Hepatocyte (in vitro differentiated cells): Measurements from ENCODE around the gene UGGT1. TPM values are rescaled to one million over a fixed set of nuclear protein-coding genes. Genes with fewer than 3 reads are reported as not detected.

Experiments
- DNase-seq: peaks from one replicate; pipeline ENCODE4 v3.0.0-alpha.2; 2016; ENCODE audit warnings: low spot score
- H2AFZ ChIP-seq: fragments of 200-600 bp; sonication (generic); 2 replicates; pipeline ENCODE4 v1.6.0; 2016; ENCODE audit warnings: antibody characterized with exemption, mild to moderate bottlenecking
- H3K27ac ChIP-seq: fragments of 200-600 bp; sonication (generic); 2 replicates; pipeline ENCODE4 v1.5.1; 2016; ENCODE audit warnings: mild to moderate bottlenecking
- H3K27me3 ChIP-seq: fragments of 200-600 bp; sonication (generic); 2 replicates; pipeline ENCODE4 v1.6.1; 2016
- H3K36me3 ChIP-seq: fragments of 200-600 bp; sonication (generic); replicated peaks from 2 replicates; pipeline ENCODE4 v1.5.1; 2016; ENCODE audit warnings: low read depth; ENCODE audit not compliant: insufficient read depth
- H3K4me1 ChIP-seq: fragments of 200-600 bp; sonication (generic); 2 replicates; pipeline ENCODE4 v1.5.1; 2016; ENCODE audit warnings: mild to moderate bottlenecking, moderate library complexity; ENCODE audit not compliant: insufficient read depth
- H3K4me2 ChIP-seq: fragments of 200-600 bp; sonication (generic); 2 replicates; pipeline ENCODE4 v1.6.0; 2016
- H3K4me3 ChIP-seq: fragments of 200-600 bp; sonication (generic); 2 replicates; pipeline ENCODE4 v1.5.1; 2016; ENCODE audit warnings: mild to moderate bottlenecking
- H3K79me2 ChIP-seq: fragments of 200-600 bp; sonication (generic); 2 replicates; pipeline ENCODE4 v1.6.0; 2017; ENCODE audit warnings: mild to moderate bottlenecking
- H3K9me2 ChIP-seq: fragments of 200-600 bp; sonication (generic); replicated peaks from 2 replicates; pipeline ENCODE4 v1.6.0; 2017; ENCODE audit warnings: mild to moderate bottlenecking; ENCODE audit not compliant: insufficient read depth
- H3K9me3 ChIP-seq: fragments of 200-600 bp; sonication (generic); 2 replicates; pipeline ENCODE4 v1.5.1; 2016; ENCODE audit warnings: low read depth, mild to moderate bottlenecking
- H4K20me1 ChIP-seq: fragments of 200-600 bp; sonication (generic); 2 replicates; pipeline ENCODE4 v1.6.0; 2016; ENCODE audit warnings: mild to moderate bottlenecking; ENCODE audit not compliant: insufficient read depth, poor library complexity, severe bottlenecking
- EZH2 ChIP-seq: fragments of 200-600 bp; sonication (generic); IDR thresholded peaks from 2 replicates; pipeline ENCODE4 v1.6.1; 2016; ENCODE audit warnings: antibody characterized with exemption, mild to moderate bottlenecking, borderline replicate concordance
- EZH2phosphoT487 ChIP-seq: fragments of 200-600 bp; sonication (generic); IDR thresholded peaks from one replicate; pipeline ENCODE4 v1.6.1; 2018; ENCODE audit warnings: antibody characterized with exemption, mild to moderate bottlenecking, low read depth, moderate library complexity; ENCODE audit not compliant: unreplicated experiment, severe bottlenecking
- WGBS: methylation state at CpG from one replicate; pipeline ENCODE4 v1.1.6; 2016; ENCODE audit warnings: low lambda C conversion rate; ENCODE audit errors: missing lambda C conversion rate; 5-methylcytosine and 5-hydroxymethylcytosine counted together
- polyA plus RNA-seq: library from polyadenylated mRNA; unstranded; fragments of >200 nt; fragmentation: Nextera tagmentation; extraction: Ambion mirVana; gene quantifications from 2 replicates; pipeline ENCODE4 v1.2.1, GENCODE V29; 2016
- total RNA-seq: library from RNA; depleted of rRNA; stranded (reverse); fragments of >200 nt; gene quantifications from 2 replicates; pipeline ENCODE4 v1.2.3, GENCODE V29; 2014
- TF ChIP-seq, protein P1 (sequence below): fragments of 200-600 bp; sonication (generic); IDR thresholded peaks from 2 replicates; pipeline ENCODE4 v1.5.1; 2016; ENCODE audit warnings: antibody characterized with exemption, mild to moderate bottlenecking; ENCODE audit not compliant: poor library complexity

UGGT1 gene
- total and polyA plus RNA-seq, 2 experiments from 2014 or later, result 6.8 to 49.7 TPM

DNA sequence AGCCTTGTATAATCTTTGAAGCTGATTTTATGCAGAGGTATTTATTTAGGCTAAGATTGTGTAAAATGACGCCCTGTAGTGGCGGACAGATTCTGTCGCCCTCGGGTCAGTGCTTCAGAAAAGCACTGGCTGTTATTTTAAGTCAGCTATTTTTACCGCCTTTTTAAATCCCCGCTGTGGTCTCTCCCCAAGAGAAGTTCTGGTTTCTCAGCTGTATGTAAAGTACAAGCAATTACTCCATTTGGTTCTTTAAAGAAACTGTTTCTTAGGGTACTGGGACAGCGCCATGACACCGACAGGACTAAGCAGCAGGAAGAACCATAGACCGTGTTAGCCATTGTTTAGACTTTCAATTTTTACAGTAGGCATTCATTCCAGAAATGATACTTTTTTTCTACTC lies 65.0 kb downstream of the UGGT1 start:
- 96% methylated on average over 9 of the region's 9 CpGs for WGBS

DNA sequence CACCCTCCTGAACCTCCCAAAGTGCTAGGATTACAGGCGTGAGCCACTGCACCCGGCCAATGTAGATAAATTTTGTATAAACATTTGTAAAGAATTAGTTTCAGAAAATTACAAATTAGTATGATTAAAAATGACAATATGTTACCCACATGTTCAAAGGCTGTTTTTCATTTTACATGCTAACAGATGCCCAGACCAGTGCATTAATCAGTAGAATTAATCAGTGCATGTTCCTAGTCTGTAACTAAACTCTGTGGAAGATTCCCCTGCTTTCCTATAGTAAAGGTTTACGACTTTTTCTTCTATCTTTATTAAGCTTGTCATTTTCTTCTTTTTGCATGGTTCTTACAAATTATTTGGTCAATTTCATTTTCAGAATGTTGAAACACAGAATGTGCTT lies 65.8 kb downstream of the UGGT1 start:
- Histone ChIP-seq H3K79me2 (no peaks in the 10 kb centered on the region), H3K9me2 (no peaks in the 10 kb centered on the region), H2AFZ (no peak overlapping the region), H3K27me3 (no peaks in the 10 kb centered on the region), H3K27ac (no peak overlapping the region), H3K4me3 (no peak overlapping the region), H4K20me1 (no peaks in the 10 kb centered on the region), H3K4me1 (no peaks in the 10 kb centered on the region), H3K9me3 (no peaks in the 10 kb centered on the region), H3K36me3 (no peaks in the 10 kb centered on the region), H3K4me2 (no peak overlapping the region)
- DNase-seq, result no peak
- 90% methylated on average over 3 of the region's 3 CpGs for WGBS
- TF ChIP-seq, protein P1, sequence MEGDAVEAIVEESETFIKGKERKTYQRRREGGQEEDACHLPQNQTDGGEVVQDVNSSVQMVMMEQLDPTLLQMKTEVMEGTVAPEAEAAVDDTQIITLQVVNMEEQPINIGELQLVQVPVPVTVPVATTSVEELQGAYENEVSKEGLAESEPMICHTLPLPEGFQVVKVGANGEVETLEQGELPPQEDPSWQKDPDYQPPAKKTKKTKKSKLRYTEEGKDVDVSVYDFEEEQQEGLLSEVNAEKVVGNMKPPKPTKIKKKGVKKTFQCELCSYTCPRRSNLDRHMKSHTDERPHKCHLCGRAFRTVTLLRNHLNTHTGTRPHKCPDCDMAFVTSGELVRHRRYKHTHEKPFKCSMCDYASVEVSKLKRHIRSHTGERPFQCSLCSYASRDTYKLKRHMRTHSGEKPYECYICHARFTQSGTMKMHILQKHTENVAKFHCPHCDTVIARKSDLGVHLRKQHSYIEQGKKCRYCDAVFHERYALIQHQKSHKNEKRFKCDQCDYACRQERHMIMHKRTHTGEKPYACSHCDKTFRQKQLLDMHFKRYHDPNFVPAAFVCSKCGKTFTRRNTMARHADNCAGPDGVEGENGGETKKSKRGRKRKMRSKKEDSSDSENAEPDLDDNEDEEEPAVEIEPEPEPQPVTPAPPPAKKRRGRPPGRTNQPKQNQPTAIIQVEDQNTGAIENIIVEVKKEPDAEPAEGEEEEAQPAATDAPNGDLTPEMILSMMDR, result no peak
- no peak for TF ChIP-seq EZH2phosphoT487
- TF ChIP-seq EZH2, result no peak

More for the DNA sequence above, 65.0 kb downstream of the UGGT1 start:
- no peak overlapping the region for H3K4me3 ChIP-seq
- TF ChIP-seq EZH2phosphoT487 (no peak), EZH2 (no peak)
- TF ChIP-seq, protein P1, result no peak
- H3K27ac ChIP-seq, result no peak overlapping the region
- no peaks in the 10 kb centered on the region for H3K27me3 ChIP-seq
- H2AFZ ChIP-seq, result no peak overlapping the region
- no peaks in the 10 kb centered on the region for H3K9me3 ChIP-seq
- H3K4me2 ChIP-seq, result no peak overlapping the region
- no peaks in the 10 kb centered on the region for H3K4me1 ChIP-seq
- no peaks in the 10 kb centered on the region for H3K9me2 ChIP-seq
- H3K36me3 ChIP-seq, result no peaks in the 10 kb centered on the region
- no peaks in the 10 kb centered on the region for H4K20me1 ChIP-seq
- DNase-seq, result no peak
- H3K79me2 ChIP-seq, result no peaks in the 10 kb centered on the region

DNA sequence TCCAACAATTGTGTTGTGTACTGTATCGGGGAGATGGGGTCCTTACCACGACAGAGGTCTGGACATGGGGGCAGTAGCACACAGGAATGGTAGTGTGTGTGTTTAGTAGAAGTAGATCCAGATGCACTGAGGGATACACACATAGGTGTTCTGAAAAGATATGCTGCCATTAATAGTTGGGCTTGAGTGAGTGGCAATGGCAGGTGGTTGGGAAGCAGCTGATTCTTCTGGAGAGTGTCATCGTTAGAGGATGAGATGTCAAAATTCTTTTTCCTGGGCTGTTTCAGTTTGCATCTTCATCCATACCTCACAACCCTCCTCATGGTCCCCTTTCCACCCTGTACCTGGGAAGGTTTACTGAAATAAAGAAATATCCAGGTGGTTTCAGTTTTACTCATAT lies 66.6 kb downstream of the UGGT1 start:
- Histone ChIP-seq H3K27me3 (no peaks in the 10 kb centered on the region), H3K4me1 (no peaks in the 10 kb centered on the region), H3K4me3 (no peak overlapping the region), H2AFZ (no peak overlapping the region), H3K9me3 (no peaks in the 10 kb centered on the region), H3K9me2 (no peaks in the 10 kb centered on the region), H3K79me2 (no peaks in the 10 kb centered on the region), H3K4me2 (no peak overlapping the region), H3K36me3 (no peaks in the 10 kb centered on the region), H4K20me1 (no peaks in the 10 kb centered on the region), H3K27ac (no peak overlapping the region)
- no peak for DNase-seq
- no peak for TF ChIP-seq EZH2phosphoT487
- TF ChIP-seq, protein P1, result no peak
- TF ChIP-seq EZH2, result no peak
- WGBS, result 97% methylated on average over 3 of the region's 3 CpGs

DNA sequence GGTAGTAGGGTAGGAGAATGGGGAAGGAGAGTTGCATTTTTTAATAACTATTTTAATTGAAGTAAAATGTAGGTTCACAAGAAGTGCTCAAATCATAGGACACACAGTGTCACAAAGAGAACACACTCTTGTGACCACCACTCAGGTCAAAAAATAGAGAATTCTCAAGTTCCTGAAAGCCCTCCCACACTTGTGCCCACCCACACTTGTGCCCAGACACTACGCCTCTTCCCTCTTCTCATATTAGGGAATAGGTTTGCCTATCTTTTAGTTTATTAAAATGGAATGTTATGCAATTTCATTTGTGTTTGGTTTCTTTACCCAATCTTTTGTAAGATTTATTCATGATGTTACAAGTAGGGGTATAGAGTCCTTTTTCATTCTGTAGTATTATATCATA lies 67.2 kb downstream of the UGGT1 start:
- no peak overlapping the region for H3K4me3 ChIP-seq
- H3K4me1 ChIP-seq, result no peaks in the 10 kb centered on the region
- H3K9me3 ChIP-seq, result no peaks in the 10 kb centered on the region
- TF ChIP-seq, protein P1, result no peak
- TF ChIP-seq EZH2, result no peak
- TF ChIP-seq EZH2phosphoT487, result no peak
- H2AFZ ChIP-seq, result no peak overlapping the region
- 95% methylated on average over 1 of the region's 1 CpG for WGBS
- no peaks in the 10 kb centered on the region for H3K9me2 ChIP-seq
- no peaks in the 10 kb centered on the region for H4K20me1 ChIP-seq
- no peak overlapping the region for H3K4me2 ChIP-seq
- no peaks in the 10 kb centered on the region for H3K36me3 ChIP-seq
- H3K79me2 ChIP-seq, result no peaks in the 10 kb centered on the region
- H3K27me3 ChIP-seq, result no peaks in the 10 kb centered on the region
- H3K27ac ChIP-seq, result no peak overlapping the region
- no peak for DNase-seq
